H9 (cell line): ENCODE measurements around the gene DGKE. TPM values are rescaled to one million over a fixed set of nuclear protein-coding genes. Genes with fewer than 3 reads are reported as not detected.

Experiments
- DNase-seq: peaks from one replicate; pipeline ENCODE4 v3.0.0-alpha.2; 2017
- H2AFZ ChIP-seq: one replicate; pipeline ENCODE4 v1.6.1; 2013; ENCODE audit warnings: mild to moderate bottlenecking, low read length, control low read depth, moderate library complexity
- H2AK5ac ChIP-seq: 2 replicates; pipeline ENCODE4 v1.6.1; 2013; ENCODE audit warnings: low read length, control low read depth, mixed read lengths; ENCODE audit not compliant: insufficient read length
- H2BK120ac ChIP-seq: one replicate; pipeline ENCODE4 v1.6.1; 2013; ENCODE audit warnings: low read depth, mild to moderate bottlenecking, low read length, control low read depth, inconsistent platforms; ENCODE audit not compliant: poor library complexity, severe bottlenecking
- H2BK12ac ChIP-seq: 2 replicates; pipeline ENCODE4 v1.6.1; 2013; ENCODE audit warnings: low read length, control low read depth, mixed read lengths, low read depth; ENCODE audit not compliant: insufficient read length
- H2BK15ac ChIP-seq: 2 replicates; pipeline ENCODE4 v1.6.1; 2013; ENCODE audit warnings: low read depth, low read length, control low read depth
- H2BK20ac ChIP-seq: one replicate; pipeline ENCODE4 v1.6.1; 2013; ENCODE audit warnings: low read depth, mild to moderate bottlenecking, low read length, control low read depth, inconsistent platforms; ENCODE audit not compliant: poor library complexity, severe bottlenecking
- H2BK5ac ChIP-seq: 2 replicates; pipeline ENCODE4 v1.6.1; 2013; ENCODE audit warnings: low read length, control low read depth, mixed read lengths; ENCODE audit not compliant: insufficient read length
- H3K14ac ChIP-seq: 2 replicates; pipeline ENCODE4 v1.6.1; 2013; ENCODE audit warnings: low read length, control low read depth; ENCODE audit not compliant: insufficient read depth
- H3K18ac ChIP-seq: 2 replicates; pipeline ENCODE4 v1.6.1; 2013; ENCODE audit warnings: low read depth, mild to moderate bottlenecking, mixed read lengths, low read length, control low read depth; ENCODE audit not compliant: insufficient read length
- H3K23ac ChIP-seq: 2 replicates; pipeline ENCODE4 v1.6.1; 2013; ENCODE audit warnings: low read length, control low read depth, mixed read lengths, low read depth; ENCODE audit not compliant: insufficient read length
- H3K23me2 ChIP-seq: 2 replicates; pipeline ENCODE4 v1.6.1; 2013; ENCODE audit warnings: low read depth, mild to moderate bottlenecking, mixed read lengths, low read length, control low read depth; ENCODE audit not compliant: insufficient read length, poor library complexity, severe bottlenecking
- H3K27ac ChIP-seq: 2 replicates; pipeline ENCODE4 v1.5.1; 2013; ENCODE audit warnings: low read length, control low read depth, mixed read lengths, low read depth; ENCODE audit not compliant: insufficient read length
- H3K27me3 ChIP-seq: 2 replicates; pipeline ENCODE4 v1.6.1; 2013; ENCODE audit warnings: low read length, control low read depth, inconsistent platforms; ENCODE audit not compliant: insufficient read depth
- H3K4ac ChIP-seq: 2 replicates; pipeline ENCODE4 v1.6.1; 2013; ENCODE audit warnings: low read depth, mild to moderate bottlenecking, control low read depth, inconsistent platforms, low read length, moderate library complexity
- H3K4me1 ChIP-seq: 2 replicates; pipeline ENCODE4 v1.6.1; 2013; ENCODE audit warnings: low read length, control low read depth, inconsistent platforms; ENCODE audit not compliant: insufficient read depth
- H3K4me2 ChIP-seq: 2 replicates; pipeline ENCODE4 v1.6.1; 2013; ENCODE audit warnings: low read length, control low read depth, mixed read lengths; ENCODE audit not compliant: insufficient read length, insufficient read depth
- H3K56ac ChIP-seq: 2 replicates; pipeline ENCODE4 v1.6.1; 2013; ENCODE audit warnings: low read depth, mild to moderate bottlenecking, mixed read lengths, low read length, control low read depth; ENCODE audit not compliant: insufficient read length
- H3K79me1 ChIP-seq: 2 replicates; pipeline ENCODE4 v1.6.1; 2013; ENCODE audit warnings: low read depth, mild to moderate bottlenecking, moderate library complexity, low read length, control low read depth, inconsistent platforms; ENCODE audit not compliant: insufficient read depth, poor library complexity, severe bottlenecking
- H3K79me2 ChIP-seq: 2 replicates; pipeline ENCODE4 v1.6.1; 2013; ENCODE audit warnings: low read length, control low read depth, inconsistent platforms; ENCODE audit not compliant: insufficient read depth
- H3K9ac ChIP-seq: 2 replicates; pipeline ENCODE4 v1.6.1; 2013; ENCODE audit warnings: low read length, control low read depth, mixed read lengths; ENCODE audit not compliant: insufficient read length; ENCODE audit errors: extremely low read depth
- H3K9me3 ChIP-seq: one replicate; pipeline ENCODE4 v1.6.1; 2013; ENCODE audit warnings: low read depth, low read length, inconsistent platforms; ENCODE audit not compliant: control insufficient read depth
- H3T11ph ChIP-seq: one replicate; pipeline ENCODE4 v1.6.1; 2013; ENCODE audit warnings: mild to moderate bottlenecking, low read length, control low read depth, inconsistent platforms
- H4K20me1 ChIP-seq: one replicate; pipeline ENCODE4 v1.6.1; 2013; ENCODE audit not compliant: control insufficient read depth, insufficient read length, insufficient read depth
- H4K5ac ChIP-seq: 2 replicates; pipeline ENCODE4 v1.6.1; 2013; ENCODE audit warnings: low read depth, mild to moderate bottlenecking, mixed read lengths, low read length, control low read depth; ENCODE audit not compliant: insufficient read length
- H4K8ac ChIP-seq: replicated peaks from 2 replicates; pipeline ENCODE4 v1.6.1; 2013; ENCODE audit warnings: low read length, control low read depth, mixed read lengths, low read depth; ENCODE audit not compliant: insufficient read length
- H4K91ac ChIP-seq: 2 replicates; pipeline ENCODE4 v1.6.1; 2013; ENCODE audit warnings: low read depth, mild to moderate bottlenecking, moderate library complexity, mixed read lengths, low read length, control low read depth; ENCODE audit not compliant: insufficient read length
- H3K27ac Mint-ChIP-seq, 3 experiments: 2 replicates in 2 of 3; 3 replicates in 1 of 3; pipeline ENCODE4 v1.8.0; 2020 to 2021; ENCODE audit warnings: mixed read lengths in 3 of 3, mild to moderate bottlenecking in 1 of 3, moderate library complexity in 1 of 3
- H3K27me3 Mint-ChIP-seq: 2 replicates; pipeline ENCODE4 v1.8.0; 2021; ENCODE audit warnings: low read depth, mild to moderate bottlenecking, moderate library complexity, mixed read lengths
- H3K36me3 Mint-ChIP-seq, 3 experiments: 2 replicates in 2 of 3; 3 replicates in 1 of 3; pipeline ENCODE4 v1.8.0; 2020 to 2021; ENCODE audit warnings: low read depth in 3 of 3, mixed read lengths in 3 of 3; ENCODE audit not compliant: insufficient read depth in 1 of 3
- H3K4me1 Mint-ChIP-seq, 2 experiments: 2 replicates each; pipeline ENCODE4 v1.8.0; 2020; ENCODE audit warnings: mixed read lengths in 2 of 2
- H3K4me3 Mint-ChIP-seq, 2 experiments: 2 replicates in 1 of 2; 3 replicates in 1 of 2; pipeline ENCODE4 v1.8.0; 2020 to 2021; ENCODE audit warnings: mild to moderate bottlenecking in 2 of 2, mixed read lengths in 2 of 2, moderate library complexity in 1 of 2
- H3K9me3 Mint-ChIP-seq, 2 experiments: 2 replicates in 1 of 2; 3 replicates in 1 of 2; pipeline ENCODE4 v1.8.0; 2020; ENCODE audit warnings: mild to moderate bottlenecking in 2 of 2, mixed read lengths in 2 of 2, moderate library complexity in 1 of 2
- CTCF ChIP-seq: fragments of 200-600 bp; sonication (generic); conservative IDR thresholded peaks from 3 replicates; pipeline ENCODE4 v1.8.0; 2021; ENCODE audit warnings: antibody characterized with exemption, mild to moderate bottlenecking
- WGBS: extraction: QIAGEN DNeasy Blood & Tissue Kit; methylation state at CpG from one replicate; pipeline ENCODE4 v1.1.7; 2013; ENCODE audit warnings: missing lambda C conversion rate, low lambda C conversion rate, mixed read lengths; ENCODE audit not compliant: insufficient read length; ENCODE audit errors: extremely low coverage; 5-methylcytosine and 5-hydroxymethylcytosine counted together
- total RNA-seq: library from RNA; stranded (reverse); gene quantifications from 2 replicates; pipeline ENCODE4 v1.2.1, GENCODE V29; 2021

DGKE gene
- total RNA-seq, 1 experiment from 2014 or later, result 4.9 TPM

- Histone ChIP-seq H3K18ac (no peak overlapping the region), H3K9me3 (no peaks in the 10 kb centered on the region), H2BK120ac (no peak overlapping the region), H3K27ac (no peak overlapping the region), H2BK5ac (no peak overlapping the region), H3K79me2 (no peaks in the 10 kb centered on the region), H3K56ac (no peak overlapping the region), H3T11ph (no peak overlapping the region), H3K23ac (no peak overlapping the region), H3K27me3 (no peaks in the 10 kb centered on the region), H2AK5ac (no peak overlapping the region), H2BK20ac (no peak overlapping the region), H4K5ac (no peak overlapping the region), H3K23me2 (no peaks in the 10 kb centered on the region), H3K4me1 (no peaks in the 10 kb centered on the region), H2AFZ (no peak overlapping the region), H3K14ac (no peak overlapping the region), H3K9ac (no peak overlapping the region), H4K91ac (no peak overlapping the region), H2BK12ac (no peak overlapping the region), H2BK15ac (no peak overlapping the region), H3K79me1 (no peaks in the 10 kb centered on the region), H4K20me1 (no peaks in the 10 kb centered on the region), H3K4ac (no peak overlapping the region), H3K4me2 (no peak overlapping the region), H4K8ac (no peak overlapping the region)
- no peak for DNase-seq
- Mint-ChIP-seq H3K4me3 (no peak overlapping the region), H3K27me3 (no peaks in the 10 kb centered on the region), H3K4me1 (peaks cover 5 to 8% of the 10 kb centered on the region in 2 experiments), H3K9me3 (no peaks in the 10 kb centered on the region; a peak in 1 of 5 replicates), H3K36me3 (peaks cover 0 to 7% (median 1%) of the 10 kb centered on the region in 3 experiments; a peak in 4 of 7 replicates), H3K27ac (no peak overlapping the region)
- WGBS, result no CpG with 5 or more reads among the region's 1 CpG
- TF ChIP-seq CTCF, result no peak
Observed at GRCh38 chr17:56824503-56824902, 9.4 kb upstream of the DGKE start.
